ENCODE data around the gene CRYBB1.

The CRYBB1 gene

GRCh38 chr22:26553056-26553752, 64.6 kb downstream of the CRYBB1 start:
- peak; percentile 76 for DNase-seq (ENCODE audit: low read depth)

- no peak for DNase-seq (ENCODE audit: low read depth)
These were observed 65.4 kb downstream of the CRYBB1 start for GRCh38 chr22:26552466-26552865.

GRCh38 chr22:26551568-26551967, 66.3 kb downstream of the CRYBB1 start:
- DNase-seq (ENCODE audit: low read depth): no peak

GRCh38 chr22:26550498-26551033, 67.3 kb downstream of the CRYBB1 start:
- DNase-seq (ENCODE audit: low read depth): peak; percentile 91

GRCh38 chr22:26549902-26550497, 67.8 kb downstream of the CRYBB1 start:
- DNase-seq (ENCODE audit: low read depth): no peak
